DMS 273 (cell line): ENCODE data around the gene IFT43.

ENCODE experiments used
- DNase-seq: peaks from one replicate; lab custom pipeline; 2025; ENCODE audit not compliant: unreplicated experiment; lab: John Stamatoyannopoulos, UW

The IFT43 gene

GRCh38 chr14:76104802-76105355 lies 119.3 kb downstream of the IFT43 start:
- DNase-seq, result peak; percentile 82

GRCh38 chr14:76106188-76106587 lies 120.6 kb downstream of the IFT43 start:
- DNase-seq, result no peak

DNA sequence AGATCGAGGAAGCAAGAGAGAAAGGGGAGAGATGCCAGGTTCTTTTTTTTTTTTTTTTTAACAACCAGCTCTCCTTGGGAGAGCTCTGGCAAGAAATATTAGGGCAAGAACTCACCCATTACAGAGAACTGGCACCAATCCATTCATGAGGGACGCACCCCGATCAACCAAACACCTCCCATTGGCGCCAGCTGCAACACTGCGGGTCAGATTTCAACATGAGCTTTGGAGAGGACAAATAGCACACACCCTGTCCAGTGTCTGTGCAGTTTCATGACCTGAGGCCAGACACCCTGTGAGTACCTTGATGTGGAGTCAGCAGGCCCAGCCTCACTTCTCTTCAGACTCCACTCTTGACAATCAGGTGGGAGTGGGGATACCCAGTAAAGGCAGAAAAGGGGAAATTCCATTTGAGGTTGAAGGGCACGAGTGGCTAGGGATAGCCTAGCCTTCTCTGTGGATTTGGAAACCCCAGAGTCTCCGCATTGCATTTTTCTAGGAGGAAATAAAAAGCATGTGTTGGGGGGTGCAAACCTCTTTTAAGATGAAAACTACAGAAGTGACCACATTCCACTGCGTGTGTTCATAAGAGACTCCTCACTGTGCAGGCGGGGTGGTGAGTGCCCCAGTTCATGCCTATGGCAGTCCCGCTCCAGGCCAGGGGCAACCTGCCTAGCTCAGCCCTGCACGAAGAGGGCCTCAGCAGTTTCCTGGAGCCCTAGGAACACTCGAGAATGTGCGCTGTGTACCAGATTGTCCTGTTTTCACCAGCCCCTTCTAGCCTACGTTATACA lies 123.7 kb downstream of the IFT43 start:
- peak; percentile 20 for DNase-seq

DNA sequence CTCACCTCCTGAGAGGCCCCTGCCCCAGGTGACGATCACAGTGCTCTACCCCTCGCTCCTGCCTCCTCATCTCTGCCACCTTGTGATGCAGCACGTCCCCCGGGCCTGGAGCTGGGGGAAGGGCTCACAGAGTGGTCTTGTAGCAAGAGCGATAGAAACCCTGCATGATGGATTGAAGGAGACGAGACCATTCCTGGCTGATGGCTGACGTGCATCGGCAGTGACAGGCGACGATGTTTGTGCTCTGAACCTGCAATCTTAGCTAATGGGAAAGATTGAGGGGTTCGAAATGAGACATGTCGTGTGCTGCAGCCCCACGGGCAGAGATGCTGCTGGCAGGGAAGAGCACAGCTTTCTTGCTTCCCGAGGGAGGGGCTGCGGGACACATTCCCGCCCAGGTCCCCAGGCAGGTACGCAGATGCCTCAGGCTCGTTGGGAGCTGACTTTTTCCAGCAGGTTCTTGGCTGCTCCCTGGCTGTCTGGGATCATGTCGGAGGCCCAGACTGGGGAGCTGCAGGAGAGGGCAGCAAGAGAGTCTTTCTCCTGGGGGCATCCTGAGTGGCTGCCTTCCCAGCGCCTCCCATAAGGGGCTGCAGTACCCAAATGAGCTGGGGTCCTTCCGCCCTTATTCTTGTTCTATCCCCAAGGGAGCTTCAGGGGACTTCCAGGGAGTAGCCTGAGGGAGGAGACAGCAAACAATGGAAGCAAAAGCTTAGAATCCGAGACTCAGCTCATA lies 127.5 kb downstream of the IFT43 start:
- DNase-seq, result no peak

DNA sequence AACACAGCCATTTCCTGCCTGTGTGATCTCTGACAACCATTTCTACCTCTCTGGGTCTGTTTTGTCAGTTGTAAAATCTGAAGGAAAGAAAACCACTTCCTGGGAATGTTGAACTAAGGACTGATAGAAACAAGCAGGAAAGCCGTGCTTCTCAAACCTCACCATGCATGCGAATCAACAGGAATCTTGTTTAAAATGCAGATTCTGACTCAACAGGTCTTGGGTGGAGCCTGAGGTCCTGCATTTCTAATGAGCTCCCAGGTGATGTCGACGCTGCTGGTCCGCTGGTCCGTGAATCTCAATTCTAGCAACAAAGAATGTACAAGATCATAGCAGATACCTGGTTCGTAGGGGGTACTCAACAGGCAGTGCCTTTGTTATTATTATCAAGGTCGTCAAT lies 128.1 kb downstream of the IFT43 start:
- no peak for DNase-seq

- DNase-seq, result peak; percentile 49
These were observed 129.5 kb downstream of the IFT43 start for GRCh38 chr14:76115010-76115422.

GRCh38 chr14:76117789-76118484 lies 132.4 kb downstream of the IFT43 start:
- DNase-seq, result peak; percentile 84

DNA sequence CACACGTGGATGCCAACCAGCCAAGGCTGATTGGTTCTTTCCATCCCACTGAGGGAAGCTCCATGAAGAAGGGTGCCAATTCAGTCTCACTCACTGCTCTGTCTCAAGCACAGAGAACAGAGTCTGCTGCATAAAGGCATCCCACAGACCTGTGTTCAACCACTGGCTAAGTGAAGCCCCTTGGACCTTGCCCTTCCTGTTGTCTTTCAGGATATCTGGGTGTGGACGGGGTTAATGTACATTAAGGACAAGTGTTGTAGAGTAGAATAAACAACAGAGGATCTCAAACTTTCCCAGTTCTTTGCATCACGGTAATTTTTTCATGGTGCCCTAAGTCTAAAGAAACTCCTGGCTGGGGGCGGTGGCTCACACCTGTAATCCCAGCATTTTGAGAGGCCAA lies 133.0 kb downstream of the IFT43 start:
- DNase-seq, result no peak

GRCh38 chr14:76121089-76121748 lies 135.7 kb downstream of the IFT43 start:
- no peak for DNase-seq

DNA sequence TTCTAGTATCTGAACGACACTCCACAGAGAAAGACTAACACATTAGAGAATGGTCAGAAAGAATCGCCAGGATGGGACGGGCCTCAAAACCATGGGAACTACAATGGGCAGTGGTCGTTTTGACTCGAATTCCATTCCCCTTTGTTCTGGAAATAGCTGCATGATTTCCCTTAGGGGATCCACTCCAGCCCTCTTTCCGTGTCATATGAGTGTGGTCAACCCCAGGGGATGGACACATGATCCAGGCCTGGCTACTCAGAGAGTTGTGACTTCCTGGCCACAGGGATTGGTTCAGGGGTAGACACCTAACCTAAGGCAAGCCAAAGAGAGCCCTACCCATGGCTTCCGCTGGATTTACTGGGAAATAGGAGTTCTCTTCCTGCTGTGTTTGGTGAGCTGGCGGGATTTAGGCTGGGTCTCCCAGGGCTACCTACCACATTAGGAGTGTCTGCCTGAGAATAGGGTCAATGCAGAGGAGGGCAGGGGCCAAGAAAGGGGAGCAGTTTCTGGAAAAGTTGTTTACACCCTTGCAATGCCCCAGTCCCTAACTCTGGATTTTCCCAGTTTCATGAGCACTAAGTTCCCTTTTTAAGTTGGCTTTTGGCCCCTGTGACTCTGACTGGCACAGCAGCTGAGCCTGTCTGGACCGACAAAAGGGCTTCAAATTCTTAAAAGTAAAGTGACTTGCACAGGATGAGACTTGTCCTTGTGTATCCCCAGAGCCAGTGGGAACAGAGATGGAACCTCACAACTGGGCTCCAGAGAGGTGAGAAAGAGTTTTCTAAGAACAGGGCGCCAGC lies 138.1 kb downstream of the IFT43 start:
- no peak for DNase-seq

- DNase-seq, result no peak
These were observed 139.9 kb downstream of the IFT43 start for GRCh38 chr14:76125511-76125910.

GRCh38 chr14:76126076-76126475 lies 140.5 kb downstream of the IFT43 start:
- no peak for DNase-seq

- no peak for DNase-seq
These were observed 144.5 kb downstream of the IFT43 start for GRCh38 chr14:76129851-76130576.

- no peak for DNase-seq
These were observed 145.8 kb downstream of the IFT43 start for GRCh38 chr14:76131071-76131965.

- peak; percentile 34 for DNase-seq
These were observed 147.5 kb downstream of the IFT43 start for GRCh38 chr14:76133103-76133502.
